K562 (cell line): ENCODE data around the gene CBX4. TPM values are rescaled to one million over a fixed set of nuclear protein-coding genes. Genes with fewer than 3 reads are reported as not detected.
A peak's percentile ranks its signal among the peaks of the same experiment; 100 is the strongest.

Experiments
- ETV1 ChIP-seq: fragments of 450-650 bp; conservative IDR thresholded peaks from 2 replicates; pipeline ENCODE4 v1.6.1; 2016; ENCODE audit warnings: missing genetic modification characterization, control low read depth, low read depth, missing compliant biosample characterization
- MAFG ChIP-seq: fragments of 450-650 bp; conservative IDR thresholded peaks from 2 replicates; pipeline ENCODE4 v1.6.1; 2016; ENCODE audit warnings: missing genetic modification characterization, missing compliant biosample characterization
- POLR2AphosphoS5 ChIP-seq: IDR thresholded peaks from 2 replicates; pipeline ENCODE4 v1.6.1; 2011; ENCODE audit warnings: mild to moderate bottlenecking, low read depth, low read length, moderate library complexity; ENCODE audit not compliant: control insufficient read depth, insufficient read depth
- SMARCA4 ChIP-seq: fragments of 450-650 bp; IDR thresholded peaks from 2 replicates; pipeline ENCODE4 v1.6.1; 2016
- polyA plus RNA-seq, 8 experiments: library from polyadenylated mRNA; depleted of rRNA in 4 of 8; stranded (reverse) in 5 of 8; unstranded in 3 of 8; fragments of >200 nt; fragmentation: Nextera tagmentation in 2 of 8; fragmentation: Illumina TruSeq in 1 of 8; extraction: Ambion mirVana in 2 of 8; extraction: Trizol in 1 of 8; gene quantifications; 2 replicates each; pipeline versions ENCODE4 v1.2.1 to v1.2.3, GENCODE V29; 2011 to 2014; ENCODE audit warnings: inconsistent platforms in 1 of 8, missing spikeins in 1 of 8
- total RNA-seq, 7 experiments: library from RNA; depleted of rRNA in 6 of 7; stranded (reverse); fragments of >200 nt in 6 of 7; fragmentation: Illumina TruSeq in 2 of 7; extraction: Trizol in 2 of 7; gene quantifications; 2 replicates each; pipeline versions ENCODE4 v1.2.1 to v1.2.3, GENCODE V29; 2011 to 2021; ENCODE audit warnings: low replicate concordance in 1 of 7
- TF ChIP-seq, protein P1 (sequence below): sonication (generic); formaldehyde crosslinking; IDR thresholded peaks from 2 replicates; pipeline ENCODE4 v1.8.0; 2022; ENCODE audit warnings: mild to moderate bottlenecking, missing genetic modification reagents
- TF ChIP-seq, protein P2 (sequence below): fragments of 200-800 bp; sonication (Bioruptor generic); IDR thresholded peaks from 2 replicates; pipeline ENCODE4 v1.6.1; 2017; ENCODE audit warnings: missing genetic modification characterization, missing compliant biosample characterization
- TF ChIP-seq, protein P3 (sequence below): fragments of 450-650 bp; IDR thresholded peaks from 2 replicates; pipeline ENCODE4 v1.7.1; 2018; ENCODE audit warnings: mild to moderate bottlenecking, low read depth; ENCODE audit not compliant: partially characterized antibody
- TF ChIP-seq, protein P4 (sequence below): fragments of 450-650 bp; IDR thresholded peaks from 2 replicates; pipeline ENCODE4 v1.6.1; 2016
- TF ChIP-seq, protein P5 (sequence below), 3 experiments: fragments of 200-800 bp in 1 of 3; sonication (Bioruptor generic) in 1 of 3; sonication (generic) in 1 of 3; formaldehyde crosslinking in 1 of 3; IDR thresholded peaks; 2 replicates each; pipeline versions ENCODE4 v1.6.1 to v1.8.0; 2016 to 2022; ENCODE audit warnings: mild to moderate bottlenecking in 2 of 3, missing compliant biosample characterization in 2 of 3, missing genetic modification characterization in 2 of 3, missing genetic modification reagents in 1 of 3
- TF ChIP-seq, protein P6 (sequence below): sonication (generic); formaldehyde crosslinking; IDR thresholded peaks from 2 replicates; pipeline ENCODE4 v1.8.0; 2022; ENCODE audit warnings: missing genetic modification reagents, mild to moderate bottlenecking, borderline replicate concordance

The CBX4 gene
- total and polyA plus RNA-seq, 9 of the 15 experiments (the other 6 are each of a cell fraction or from before 2014, with no cell fraction given), result 0.98 to 50.5 (median 10.0) TPM

DNA sequence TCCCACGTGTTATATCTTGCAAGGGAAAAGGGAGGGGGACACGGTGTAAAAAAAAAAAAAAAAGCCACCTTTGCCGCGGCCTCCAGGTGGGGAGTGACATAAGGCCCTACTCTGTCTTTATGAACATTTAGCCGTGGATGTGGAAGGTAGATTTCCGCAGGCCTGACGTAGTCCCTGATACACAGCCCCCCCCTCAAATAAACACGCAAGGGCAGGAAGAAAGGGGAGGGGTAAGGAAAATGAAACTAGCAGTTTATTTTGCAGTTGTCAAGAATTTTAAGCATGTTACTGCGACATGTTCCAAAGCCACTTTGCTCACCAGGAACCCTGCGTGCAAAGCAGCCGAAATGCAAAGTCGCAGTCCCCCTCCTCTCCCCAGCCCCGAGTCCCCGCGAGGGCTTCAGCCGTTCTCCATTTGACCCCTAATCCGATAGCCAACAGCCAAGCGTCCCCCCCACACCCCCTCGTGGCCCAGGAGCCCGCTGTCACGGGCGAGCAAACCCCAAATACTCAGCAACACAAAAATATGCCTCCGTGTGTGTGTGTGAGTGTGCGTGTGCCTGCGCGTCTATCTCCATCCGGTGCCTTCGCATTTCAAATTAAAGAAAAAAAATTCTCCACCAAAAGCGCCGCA lies 1.2 kb downstream of the CBX4 start (continued):
- TF ChIP-seq, protein P1, sequence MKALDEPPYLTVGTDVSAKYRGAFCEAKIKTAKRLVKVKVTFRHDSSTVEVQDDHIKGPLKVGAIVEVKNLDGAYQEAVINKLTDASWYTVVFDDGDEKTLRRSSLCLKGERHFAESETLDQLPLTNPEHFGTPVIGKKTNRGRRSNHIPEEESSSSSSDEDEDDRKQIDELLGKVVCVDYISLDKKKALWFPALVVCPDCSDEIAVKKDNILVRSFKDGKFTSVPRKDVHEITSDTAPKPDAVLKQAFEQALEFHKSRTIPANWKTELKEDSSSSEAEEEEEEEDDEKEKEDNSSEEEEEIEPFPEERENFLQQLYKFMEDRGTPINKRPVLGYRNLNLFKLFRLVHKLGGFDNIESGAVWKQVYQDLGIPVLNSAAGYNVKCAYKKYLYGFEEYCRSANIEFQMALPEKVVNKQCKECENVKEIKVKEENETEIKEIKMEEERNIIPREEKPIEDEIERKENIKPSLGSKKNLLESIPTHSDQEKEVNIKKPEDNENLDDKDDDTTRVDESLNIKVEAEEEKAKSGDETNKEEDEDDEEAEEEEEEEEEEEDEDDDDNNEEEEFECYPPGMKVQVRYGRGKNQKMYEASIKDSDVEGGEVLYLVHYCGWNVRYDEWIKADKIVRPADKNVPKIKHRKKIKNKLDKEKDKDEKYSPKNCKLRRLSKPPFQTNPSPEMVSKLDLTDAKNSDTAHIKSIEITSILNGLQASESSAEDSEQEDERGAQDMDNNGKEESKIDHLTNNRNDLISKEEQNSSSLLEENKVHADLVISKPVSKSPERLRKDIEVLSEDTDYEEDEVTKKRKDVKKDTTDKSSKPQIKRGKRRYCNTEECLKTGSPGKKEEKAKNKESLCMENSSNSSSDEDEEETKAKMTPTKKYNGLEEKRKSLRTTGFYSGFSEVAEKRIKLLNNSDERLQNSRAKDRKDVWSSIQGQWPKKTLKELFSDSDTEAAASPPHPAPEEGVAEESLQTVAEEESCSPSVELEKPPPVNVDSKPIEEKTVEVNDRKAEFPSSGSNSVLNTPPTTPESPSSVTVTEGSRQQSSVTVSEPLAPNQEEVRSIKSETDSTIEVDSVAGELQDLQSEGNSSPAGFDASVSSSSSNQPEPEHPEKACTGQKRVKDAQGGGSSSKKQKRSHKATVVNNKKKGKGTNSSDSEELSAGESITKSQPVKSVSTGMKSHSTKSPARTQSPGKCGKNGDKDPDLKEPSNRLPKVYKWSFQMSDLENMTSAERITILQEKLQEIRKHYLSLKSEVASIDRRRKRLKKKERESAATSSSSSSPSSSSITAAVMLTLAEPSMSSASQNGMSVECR, result 0 out of 2 replicates have a peak, but pooled peaks have one; percentile 53
- TF ChIP-seq SMARCA4 (no peak), POLR2AphosphoS5 (no peak), MAFG (tag) (no peak), ETV1 (tag) (0 out of 2 replicates have a peak, but pooled peaks have one; percentile 29)
- TF ChIP-seq, protein P2, sequence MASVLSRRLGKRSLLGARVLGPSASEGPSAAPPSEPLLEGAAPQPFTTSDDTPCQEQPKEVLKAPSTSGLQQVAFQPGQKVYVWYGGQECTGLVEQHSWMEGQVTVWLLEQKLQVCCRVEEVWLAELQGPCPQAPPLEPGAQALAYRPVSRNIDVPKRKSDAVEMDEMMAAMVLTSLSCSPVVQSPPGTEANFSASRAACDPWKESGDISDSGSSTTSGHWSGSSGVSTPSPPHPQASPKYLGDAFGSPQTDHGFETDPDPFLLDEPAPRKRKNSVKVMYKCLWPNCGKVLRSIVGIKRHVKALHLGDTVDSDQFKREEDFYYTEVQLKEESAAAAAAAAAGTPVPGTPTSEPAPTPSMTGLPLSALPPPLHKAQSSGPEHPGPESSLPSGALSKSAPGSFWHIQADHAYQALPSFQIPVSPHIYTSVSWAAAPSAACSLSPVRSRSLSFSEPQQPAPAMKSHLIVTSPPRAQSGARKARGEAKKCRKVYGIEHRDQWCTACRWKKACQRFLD (CRISPR knock-in tag), result no peak
- TF ChIP-seq, protein P3, sequence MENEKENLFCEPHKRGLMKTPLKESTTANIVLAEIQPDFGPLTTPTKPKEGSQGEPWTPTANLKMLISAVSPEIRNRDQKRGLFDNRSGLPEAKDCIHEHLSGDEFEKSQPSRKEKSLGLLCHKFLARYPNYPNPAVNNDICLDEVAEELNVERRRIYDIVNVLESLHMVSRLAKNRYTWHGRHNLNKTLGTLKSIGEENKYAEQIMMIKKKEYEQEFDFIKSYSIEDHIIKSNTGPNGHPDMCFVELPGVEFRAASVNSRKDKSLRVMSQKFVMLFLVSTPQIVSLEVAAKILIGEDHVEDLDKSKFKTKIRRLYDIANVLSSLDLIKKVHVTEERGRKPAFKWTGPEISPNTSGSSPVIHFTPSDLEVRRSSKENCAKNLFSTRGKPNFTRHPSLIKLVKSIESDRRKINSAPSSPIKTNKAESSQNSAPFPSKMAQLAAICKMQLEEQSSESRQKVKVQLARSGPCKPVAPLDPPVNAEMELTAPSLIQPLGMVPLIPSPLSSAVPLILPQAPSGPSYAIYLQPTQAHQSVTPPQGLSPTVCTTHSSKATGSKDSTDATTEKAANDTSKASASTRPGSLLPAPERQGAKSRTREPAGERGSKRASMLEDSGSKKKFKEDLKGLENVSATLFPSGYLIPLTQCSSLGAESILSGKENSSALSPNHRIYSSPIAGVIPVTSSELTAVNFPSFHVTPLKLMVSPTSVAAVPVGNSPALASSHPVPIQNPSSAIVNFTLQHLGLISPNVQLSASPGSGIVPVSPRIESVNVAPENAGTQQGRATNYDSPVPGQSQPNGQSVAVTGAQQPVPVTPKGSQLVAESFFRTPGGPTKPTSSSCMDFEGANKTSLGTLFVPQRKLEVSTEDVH, result no peak
- TF ChIP-seq, protein P4, sequence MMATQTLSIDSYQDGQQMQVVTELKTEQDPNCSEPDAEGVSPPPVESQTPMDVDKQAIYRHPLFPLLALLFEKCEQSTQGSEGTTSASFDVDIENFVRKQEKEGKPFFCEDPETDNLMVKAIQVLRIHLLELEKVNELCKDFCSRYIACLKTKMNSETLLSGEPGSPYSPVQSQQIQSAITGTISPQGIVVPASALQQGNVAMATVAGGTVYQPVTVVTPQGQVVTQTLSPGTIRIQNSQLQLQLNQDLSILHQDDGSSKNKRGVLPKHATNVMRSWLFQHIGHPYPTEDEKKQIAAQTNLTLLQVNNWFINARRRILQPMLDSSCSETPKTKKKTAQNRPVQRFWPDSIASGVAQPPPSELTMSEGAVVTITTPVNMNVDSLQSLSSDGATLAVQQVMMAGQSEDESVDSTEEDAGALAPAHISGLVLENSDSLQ, result no peak
- TF ChIP-seq, protein P5, sequence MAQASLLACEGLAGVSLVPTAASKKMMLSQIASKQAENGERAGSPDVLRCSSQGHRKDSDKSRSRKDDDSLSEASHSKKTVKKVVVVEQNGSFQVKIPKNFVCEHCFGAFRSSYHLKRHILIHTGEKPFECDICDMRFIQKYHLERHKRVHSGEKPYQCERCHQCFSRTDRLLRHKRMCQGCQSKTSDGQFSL (CRISPR knock-in tag; IDR thresholded peaks at IDR 0.05), result peak; percentile 69
- TF ChIP-seq, protein P5 (tag; IDR thresholded peaks at IDR 0.05), result no peak; a peak in 1 of 4 replicates
- TF ChIP-seq, protein P6, sequence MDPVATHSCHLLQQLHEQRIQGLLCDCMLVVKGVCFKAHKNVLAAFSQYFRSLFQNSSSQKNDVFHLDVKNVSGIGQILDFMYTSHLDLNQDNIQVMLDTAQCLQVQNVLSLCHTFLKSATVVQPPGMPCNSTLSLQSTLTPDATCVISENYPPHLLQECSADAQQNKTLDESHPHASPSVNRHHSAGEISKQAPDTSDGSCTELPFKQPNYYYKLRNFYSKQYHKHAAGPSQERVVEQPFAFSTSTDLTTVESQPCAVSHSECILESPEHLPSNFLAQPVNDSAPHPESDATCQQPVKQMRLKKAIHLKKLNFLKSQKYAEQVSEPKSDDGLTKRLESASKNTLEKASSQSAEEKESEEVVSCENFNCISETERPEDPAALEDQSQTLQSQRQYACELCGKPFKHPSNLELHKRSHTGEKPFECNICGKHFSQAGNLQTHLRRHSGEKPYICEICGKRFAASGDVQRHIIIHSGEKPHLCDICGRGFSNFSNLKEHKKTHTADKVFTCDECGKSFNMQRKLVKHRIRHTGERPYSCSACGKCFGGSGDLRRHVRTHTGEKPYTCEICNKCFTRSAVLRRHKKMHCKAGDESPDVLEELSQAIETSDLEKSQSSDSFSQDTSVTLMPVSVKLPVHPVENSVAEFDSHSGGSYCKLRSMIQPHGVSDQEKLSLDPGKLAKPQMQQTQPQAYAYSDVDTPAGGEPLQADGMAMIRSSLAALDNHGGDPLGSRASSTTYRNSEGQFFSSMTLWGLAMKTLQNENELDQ (CRISPR knock-in tag), result no peak
